SW480 (cell line): ENCODE results near the gene CLCA2.

Experiments used
- DNase-seq: peaks from one replicate; pipeline ENCODE4 v3.0.0-alpha.2; 2016; ENCODE audit warnings: low spot score

Gene CLCA2

GRCh38 chr1:86423873-86424272 lies at the start of gene CLCA2:
CLCA2 (plus strand) TSS chr1:86424171; CDS start chr1:86424248, 77 bp downstream.
- DNase-seq, result no peak

DNA sequence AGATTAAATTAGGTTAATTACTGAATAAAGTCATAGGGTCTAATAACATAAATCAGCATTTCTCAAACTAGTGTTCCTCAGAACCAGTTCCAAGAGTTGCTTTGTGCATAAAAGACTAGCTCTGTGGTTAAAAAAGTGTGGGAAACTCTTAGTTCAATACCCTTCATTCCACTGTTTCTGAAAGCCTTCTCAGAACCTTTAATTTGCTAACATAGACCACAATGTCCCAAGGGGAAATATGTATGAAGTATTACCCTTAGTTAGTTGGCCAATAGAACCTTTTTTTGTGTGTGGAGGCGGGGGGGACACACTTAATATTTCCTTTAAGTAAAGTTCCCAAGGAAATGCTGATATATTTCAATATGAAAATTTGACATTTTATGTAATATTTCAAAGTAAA lies 48.3 kb upstream of the CLCA2 start:
- DNase-seq, result no peak

DNA sequence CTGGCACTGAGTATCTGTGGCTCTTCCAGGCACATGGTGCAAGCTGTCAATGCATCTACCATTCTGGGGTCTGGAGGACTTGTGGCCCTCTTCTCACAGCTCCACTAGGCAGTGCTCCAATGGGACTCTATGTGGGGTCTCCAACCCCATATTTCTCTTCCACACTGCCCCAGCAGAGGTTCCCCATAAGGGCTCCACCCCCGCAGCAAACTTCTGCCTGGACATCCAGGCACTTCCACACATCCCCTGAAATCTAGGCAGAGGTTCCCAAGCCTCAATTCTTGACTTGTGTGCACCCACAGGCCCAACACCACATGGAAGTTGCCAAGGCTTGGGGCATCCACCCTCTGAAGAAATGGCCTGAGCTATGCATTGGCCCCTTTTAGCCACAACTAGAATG lies 46.6 kb upstream of the CLCA2 start:
- no peak for DNase-seq

DNA sequence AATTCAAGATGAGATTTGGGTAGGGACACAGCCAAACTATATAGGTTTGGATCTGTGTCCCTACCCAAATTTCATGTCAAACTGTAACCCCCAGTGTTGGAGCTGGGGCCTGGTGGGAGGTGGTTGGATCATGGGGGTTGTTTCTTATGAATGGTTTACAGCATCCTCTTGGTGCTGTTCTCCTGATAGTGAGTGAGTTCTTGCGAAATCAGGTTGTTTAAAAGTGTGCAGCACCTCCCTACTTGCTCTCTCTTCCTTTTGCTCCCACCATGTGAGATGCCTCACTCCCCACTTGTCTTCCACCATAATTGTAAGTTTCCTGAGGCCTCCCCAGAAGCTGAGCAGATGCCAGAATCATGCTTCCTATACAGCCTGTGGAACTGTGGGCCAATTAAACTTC lies 45.2 kb upstream of the CLCA2 start:
- DNase-seq, result no peak

GRCh38 chr1:86380257-86380861 lies 43.6 kb upstream of the CLCA2 start:
- DNase-seq, result peak; percentile 70

GRCh38 chr1:86381223-86381622 lies 42.7 kb upstream of the CLCA2 start:
- no peak for DNase-seq

DNA sequence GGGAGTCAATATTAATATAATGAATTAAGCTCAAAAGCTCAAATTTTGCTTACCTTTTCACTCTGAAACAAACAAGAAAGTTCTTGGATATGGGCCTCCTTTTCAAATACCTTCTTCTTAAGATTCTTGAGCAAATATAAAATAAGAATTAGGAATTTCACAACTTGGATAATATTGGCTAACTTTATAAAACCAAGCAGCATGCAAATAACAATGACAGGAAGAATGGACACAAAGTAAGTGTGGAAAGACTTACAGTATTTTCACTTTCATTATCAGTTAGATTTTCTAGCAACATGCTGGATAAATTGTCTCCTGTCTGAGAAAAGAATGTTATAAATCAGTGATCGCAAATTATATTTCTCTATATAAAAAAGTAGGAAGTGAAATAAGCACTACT lies 41.1 kb upstream of the CLCA2 start:
- DNase-seq, result no peak

DNA sequence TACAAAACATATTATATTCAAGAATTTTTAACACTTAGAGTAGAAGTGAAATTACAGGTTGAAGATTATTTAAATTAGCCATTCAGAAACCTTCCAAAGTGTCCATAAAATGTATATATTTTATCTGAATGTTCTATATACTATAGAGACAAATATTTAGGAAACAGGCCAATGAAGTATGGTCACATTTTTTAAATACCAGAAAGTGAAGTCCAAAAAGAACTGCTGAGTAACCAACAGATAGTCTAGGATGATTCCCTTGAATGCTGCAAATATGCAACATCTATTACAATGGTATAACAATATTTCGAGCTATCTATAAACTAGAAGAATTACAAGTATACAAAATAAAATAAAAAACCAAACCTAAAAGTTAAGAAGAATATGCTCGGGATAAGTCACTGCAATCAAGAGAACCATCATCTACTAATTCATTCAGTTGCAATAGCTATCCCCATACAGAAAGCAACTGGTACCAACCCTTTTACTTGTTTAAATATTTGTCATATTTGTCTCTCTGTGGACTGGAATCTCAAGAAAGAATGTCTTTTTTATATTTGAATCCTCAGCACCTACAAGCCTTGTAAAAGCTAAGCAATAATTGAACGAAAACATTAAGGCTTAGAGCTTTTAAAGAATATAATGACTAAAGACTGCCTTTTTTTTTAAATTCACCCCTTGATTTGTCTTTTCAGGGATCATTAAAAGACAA lies 35.9 kb upstream of the CLCA2 start:
- DNase-seq, result no peak

DNA sequence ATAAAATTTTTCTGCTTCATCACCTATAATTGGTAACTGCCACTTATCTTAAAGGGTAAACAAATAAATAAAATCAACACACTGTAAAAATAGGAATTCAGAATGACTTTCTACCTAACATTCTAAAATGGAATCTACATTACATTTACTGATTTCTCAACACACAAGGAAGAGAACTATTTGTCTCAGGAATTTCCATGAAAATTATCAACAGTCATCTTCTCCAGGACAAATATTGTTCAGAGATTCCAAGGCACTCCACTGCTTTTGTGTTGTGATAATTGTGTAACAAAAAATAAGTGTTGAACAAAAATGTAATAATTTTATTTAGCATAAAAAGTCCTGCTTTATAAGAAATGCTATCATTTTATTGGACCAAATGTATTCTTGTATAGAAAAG lies 35.2 kb upstream of the CLCA2 start:
- no peak for DNase-seq

DNA sequence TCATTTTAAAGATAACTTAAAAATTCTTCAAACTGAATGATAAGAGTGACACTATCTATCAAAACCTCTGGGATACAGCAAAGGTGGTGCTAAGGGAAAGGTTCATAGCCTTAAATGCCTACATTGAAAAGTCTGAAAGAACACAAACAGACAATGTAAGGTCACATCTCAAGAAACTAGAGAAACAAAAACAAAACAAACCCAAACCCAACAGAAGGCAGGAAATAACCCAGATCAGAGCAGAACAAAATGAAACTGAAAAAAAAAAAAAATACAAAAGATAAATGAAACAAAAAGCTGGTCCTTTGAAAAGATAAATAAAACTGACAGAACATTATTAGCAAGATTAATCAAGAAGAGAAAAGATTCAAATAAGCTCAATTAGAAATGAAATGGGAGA lies 34.7 kb upstream of the CLCA2 start:
- no peak for DNase-seq

GRCh38 chr1:86394416-86394815 lies 29.6 kb upstream of the CLCA2 start:
- DNase-seq, result no peak

GRCh38 chr1:86395751-86396497 lies 28.0 kb upstream of the CLCA2 start, which contains the start of gene ODF2L:
ODF2L (minus strand) TSS chr1:86396323; CDS start chr1:86387027, 9,296 bp downstream.
- peak; percentile 84 for DNase-seq

DNA sequence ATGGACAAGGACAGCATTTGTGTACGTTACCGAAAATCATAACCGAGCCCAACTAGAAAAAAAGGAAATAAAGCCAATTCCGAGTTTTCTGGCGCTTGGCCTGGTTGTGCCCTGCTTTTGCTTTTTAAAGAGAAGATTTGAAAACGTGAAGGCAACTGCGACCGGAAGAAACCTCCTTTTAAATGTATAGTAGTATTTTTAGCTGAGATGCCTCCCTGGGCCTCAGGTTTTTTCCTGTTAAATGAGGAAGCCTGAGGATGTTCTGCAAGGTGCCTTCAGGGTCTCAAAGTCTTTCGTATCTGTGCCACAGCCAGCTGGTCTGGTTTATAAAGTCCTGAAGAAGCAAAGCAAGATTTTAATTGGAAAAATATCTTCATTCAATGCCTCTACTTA lies 27.5 kb upstream of the CLCA2 start:
- peak; percentile 3 for DNase-seq

- peak; percentile 30 for DNase-seq
These were observed 14.5 kb upstream of the CLCA2 start for GRCh38 chr1:86409416-86410021.

DNA sequence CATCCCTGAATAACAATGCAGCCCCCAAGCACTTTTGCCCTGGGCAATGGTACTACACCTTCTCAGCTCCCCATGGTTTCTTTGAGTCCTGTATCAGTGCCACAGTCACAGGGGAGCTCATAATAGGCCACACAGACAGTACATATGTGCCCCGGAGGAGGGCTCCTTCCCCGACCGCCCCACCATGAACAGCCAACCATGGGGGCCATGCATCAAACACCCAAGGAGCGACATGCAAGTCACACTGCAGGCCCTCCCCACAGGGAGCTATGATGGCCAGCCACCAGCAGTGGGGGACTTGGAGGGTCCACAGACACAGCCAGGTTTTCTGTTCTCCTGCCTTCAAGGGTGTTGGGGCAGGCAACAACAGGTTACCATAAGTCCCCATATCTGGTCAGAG lies 13.1 kb upstream of the CLCA2 start:
- no peak for DNase-seq

DNA sequence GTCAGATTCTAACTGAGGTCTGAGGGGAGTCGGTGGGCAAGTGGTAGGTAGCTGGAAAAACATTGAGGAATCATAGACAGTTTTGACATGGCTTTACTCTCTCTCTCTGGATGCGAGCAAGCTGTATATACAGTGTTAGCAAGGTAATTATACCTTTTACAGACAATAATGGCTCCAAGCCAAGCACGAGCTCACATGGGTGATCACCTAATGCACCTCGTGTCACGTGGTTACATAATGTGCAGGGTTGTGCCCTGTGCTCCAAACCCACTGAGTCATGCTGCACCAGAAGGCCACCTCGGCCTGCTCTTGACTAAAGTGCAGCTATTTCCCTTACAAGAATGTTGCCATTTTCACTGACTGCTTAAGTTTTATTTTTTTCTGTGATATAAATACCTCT lies 7.6 kb upstream of the CLCA2 start:
- DNase-seq, result peak; percentile 5

- peak; percentile 38 for DNase-seq
These were observed 4.6 kb upstream of the CLCA2 start for GRCh38 chr1:86419277-86419903.

DNA sequence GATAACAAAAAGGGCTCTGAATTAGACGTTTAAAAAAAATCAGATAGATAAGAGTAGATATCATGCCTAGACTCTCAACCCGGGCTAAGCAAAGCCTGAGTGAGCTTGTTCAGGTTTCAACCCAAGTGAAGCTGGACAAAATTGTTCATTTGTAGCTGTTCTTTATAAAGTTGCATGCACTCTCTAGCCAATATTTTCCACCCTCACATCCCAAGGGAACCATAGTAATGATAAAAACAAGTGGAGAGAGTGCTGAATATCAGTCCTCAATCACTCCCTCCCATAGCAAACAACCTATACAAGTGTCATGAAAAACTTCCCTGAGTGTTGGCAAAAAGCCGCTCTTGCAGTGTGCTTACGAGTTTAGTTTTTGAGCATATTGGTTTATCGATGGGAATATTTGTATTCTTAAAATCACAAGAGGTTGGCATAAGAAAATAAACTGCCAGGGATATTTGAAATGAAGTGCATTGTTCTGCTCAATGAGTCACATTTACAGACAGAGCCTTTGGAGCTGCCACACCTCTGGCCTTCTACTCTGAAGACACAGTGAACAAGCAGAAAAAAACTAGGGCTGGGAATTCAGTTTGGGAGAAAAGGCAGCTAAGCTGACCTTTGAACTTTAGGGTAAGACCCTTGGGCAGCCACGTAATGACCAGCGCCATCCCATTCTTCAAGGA lies 2.2 kb upstream of the CLCA2 start:
- DNase-seq, result no peak

- no peak for DNase-seq
These were observed 498 bp upstream of the CLCA2 start for GRCh38 chr1:86423473-86423872.

DNA sequence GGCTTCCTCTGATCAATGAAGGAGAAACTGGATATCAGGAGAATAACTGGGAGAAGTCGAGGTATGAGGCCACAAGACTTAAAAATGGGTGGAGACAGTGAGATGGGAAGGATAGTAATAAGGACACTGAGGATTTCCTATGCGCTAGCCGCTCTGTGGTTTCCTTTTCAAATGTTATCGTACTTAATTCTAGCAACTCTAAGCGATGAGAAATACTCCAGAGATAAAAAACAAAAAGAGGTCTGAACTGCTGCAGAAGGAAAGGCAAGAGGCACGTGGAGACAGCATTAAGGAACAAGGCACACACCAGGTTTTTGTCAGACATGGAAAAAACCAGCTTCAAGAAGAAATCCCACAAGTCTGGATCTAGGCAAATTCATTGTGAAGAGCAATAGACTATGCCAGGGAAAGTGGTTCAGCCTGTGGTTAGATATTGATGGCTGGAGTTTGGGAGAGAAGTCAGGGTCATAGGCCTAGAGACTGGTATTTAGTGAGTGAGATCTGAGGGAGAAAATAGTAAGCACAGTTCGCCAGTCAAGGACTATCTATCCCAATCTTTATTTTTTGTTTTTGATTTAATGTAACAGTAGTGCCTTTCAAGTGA lies 5.3 kb downstream of the CLCA2 start:
- DNase-seq, result no peak

DNA sequence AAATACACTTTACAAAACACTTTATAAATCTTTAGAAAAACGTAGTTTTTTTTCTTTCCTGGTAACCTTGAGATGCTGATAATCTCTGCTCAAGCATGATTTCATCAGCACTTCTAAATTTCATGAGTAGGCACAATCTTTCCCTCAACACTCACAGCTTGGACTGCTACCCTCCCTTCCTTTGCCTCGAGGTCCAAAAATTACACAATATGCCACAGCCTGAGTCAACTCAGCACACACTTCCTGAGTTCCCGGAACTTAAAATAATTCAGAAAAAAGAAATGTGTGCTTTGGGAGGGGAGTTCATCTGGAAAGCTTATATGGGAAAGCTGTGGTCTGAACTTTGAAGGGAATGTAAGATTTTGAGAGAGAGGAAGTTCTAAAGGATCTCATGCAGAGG lies 5.9 kb downstream of the CLCA2 start:
- DNase-seq, result no peak
